B cell (primary cell): Measurements from ENCODE around the gene EVL. TPM values are rescaled to one million over a fixed set of nuclear protein-coding genes. Genes with fewer than 3 reads are reported as not detected.
A peak's percentile ranks its signal among the peaks of the same experiment; 100 is the strongest.

Experiments
- ATAC-seq: fragments of 200-7000 bp; cut with Tn5 transposase; one replicate; pipeline ENCODE4 v1.10.0; 2021; ENCODE audit warnings: low read depth, mild to moderate bottlenecking, moderate number of reproducible peaks, moderate library complexity
- CTCF ChIA-PET: fragments of 350-600 bp; sonication (Branson Sonifier 250); formaldehyde crosslinking; loops from one replicate; lab custom pipeline; 2021; ENCODE audit warnings: antibody characterized with exemption, inconsistent platforms; lab: Charles Lee
- POLR2A ChIA-PET: fragments of 350-600 bp; sonication (Branson Sonifier 250); formaldehyde crosslinking; loops from one replicate; lab custom pipeline; 2021; ENCODE audit warnings: antibody characterized with exemption; lab: Charles Lee
- DNase-seq: peaks from one replicate; pipeline ENCODE4 v3.0.0; 2013
- H2AFZ ChIP-seq: 2 replicates; pipeline ENCODE4 v1.6.1; 2012; ENCODE audit warnings: mild to moderate bottlenecking, low read depth, low read length; ENCODE audit not compliant: insufficient read depth, poor library complexity, severe bottlenecking
- H3K27ac ChIP-seq, 2 donors: 1 replicate in 1 of 2; 2 replicates in 1 of 2; pipeline ENCODE4 v1.5.1; 2012 to 2013; ENCODE audit warnings: low read length in 2 of 2, mild to moderate bottlenecking in 2 of 2, moderate library complexity in 1 of 2
- H3K27me3 ChIP-seq, 4 experiments: fragments of 200-600 bp in 1 of 4; sonication (generic) in 1 of 4; replicated peaks in 1 of 4; 1 replicate in 2 of 4; 2 replicates in 2 of 4; pipeline versions ENCODE4 v1.6.1 to v1.7.0; 2013 to 2016; ENCODE audit warnings: low read length in 3 of 4, mild to moderate bottlenecking in 2 of 4, mixed read lengths in 1 of 4, moderate library complexity in 1 of 4; ENCODE audit not compliant: insufficient read depth in 4 of 4, control insufficient read depth in 3 of 4; ENCODE audit errors: control extremely low read depth in 1 of 4
- H3K36me3 ChIP-seq, 2 experiments: replicated peaks in 1 of 2; 1 replicate in 1 of 2; 2 replicates in 1 of 2; pipeline versions ENCODE4 v1.6.1 to v1.7.1; 2013; ENCODE audit warnings: low read length in 1 of 2; ENCODE audit not compliant: insufficient read depth in 2 of 2, control insufficient read depth in 1 of 2; ENCODE audit errors: control extremely low read depth in 1 of 2, extremely low read depth in 1 of 2
- H3K4me1 ChIP-seq, 2 donors: fragments of 200-600 bp in 1 of 2; sonication (generic) in 1 of 2; 1 replicate in 1 of 2; 2 replicates in 1 of 2; pipeline versions ENCODE4 v1.5.1 to v1.6.1; 2013 to 2017; ENCODE audit warnings: low read length in 2 of 2; ENCODE audit not compliant: control insufficient read depth in 2 of 2, insufficient read depth in 2 of 2
- H3K4me2 ChIP-seq: replicated peaks from 2 replicates; pipeline ENCODE3; 2012; ENCODE audit warnings: mild to moderate bottlenecking, low read depth, low read length; ENCODE audit not compliant: poor library complexity, severe bottlenecking
- H3K4me3 ChIP-seq, 5 experiments: fragments of 200-600 bp in 1 of 5; sonication (generic) in 1 of 5; 1 replicate in 3 of 5; 2 replicates in 2 of 5; pipeline versions ENCODE4 v1.5.1 to v1.7.0; 2011 to 2016; ENCODE audit warnings: low read length in 4 of 5, mild to moderate bottlenecking in 4 of 5, low read depth in 2 of 5, control low read depth in 1 of 5, moderate library complexity in 1 of 5; ENCODE audit not compliant: insufficient read depth in 1 of 5; ENCODE audit errors: control extremely low read depth in 1 of 5, extremely low read depth in 1 of 5
- H3K79me2 ChIP-seq: fragments of 200-600 bp; sonication (generic); one replicate; pipeline ENCODE4 v1.6.0; 2016; ENCODE audit warnings: low read length; ENCODE audit not compliant: control insufficient read depth, insufficient read depth
- H3K9ac ChIP-seq: fragments of 200-600 bp; sonication (generic); 2 replicates; pipeline ENCODE4 v1.6.1; 2017; ENCODE audit warnings: mild to moderate bottlenecking, low read length, moderate library complexity
- H3K9me3 ChIP-seq, 3 donors: one replicate each; pipeline versions ENCODE4 v1.6.1 to v1.7.1; 2013; ENCODE audit warnings: low read length in 2 of 3; ENCODE audit not compliant: control insufficient read depth in 2 of 3, insufficient read depth in 1 of 3; ENCODE audit errors: control extremely low read depth in 1 of 3
- H4K20me1 ChIP-seq: 2 replicates; pipeline ENCODE4 v1.6.0; 2012; ENCODE audit warnings: mild to moderate bottlenecking, low read length; ENCODE audit not compliant: insufficient read depth, control insufficient read depth, poor library complexity, severe bottlenecking
- H3K27ac Mint-ChIP-seq: one replicate; pipeline ENCODE4 v1.8.0; 2021; ENCODE audit warnings: mixed read lengths
- H3K27me3 Mint-ChIP-seq: one replicate; pipeline ENCODE4 v1.8.0; 2021; ENCODE audit warnings: mixed read lengths
- H3K4me1 Mint-ChIP-seq: one replicate; pipeline ENCODE4 v1.8.0; 2021; ENCODE audit warnings: mixed read lengths
- H3K4me3 Mint-ChIP-seq: one replicate; pipeline ENCODE4 v1.8.0; 2021; ENCODE audit warnings: mixed read lengths
- H3K9me3 Mint-ChIP-seq: one replicate; pipeline ENCODE4 v1.8.0; 2022; ENCODE audit warnings: mixed read lengths; ENCODE audit not compliant: insufficient read depth
- EZH2 ChIP-seq: IDR thresholded peaks from 2 replicates; pipeline ENCODE4 v1.6.1; 2012; ENCODE audit warnings: borderline replicate concordance, low read depth, mild to moderate bottlenecking, moderate library complexity, low read length; ENCODE audit not compliant: insufficient read depth, poor library complexity, severe bottlenecking
- WGBS: methylation state at CpG from one replicate; pipeline ENCODE4 v1.1.5; 2013; ENCODE audit warnings: missing lambda C conversion rate; ENCODE audit not compliant: insufficient coverage; 5-methylcytosine and 5-hydroxymethylcytosine counted together
- intact Hi-C: fragments of 100-400 bp; cut with micrococcal nuclease; formaldehyde crosslinking; loops from one replicate; pipeline ENCODE4 v1.10.0; 2022
- polyA plus RNA-seq: library from polyadenylated mRNA; depleted of rRNA; stranded (reverse); fragments of >200 nt; gene quantifications from 2 replicates; pipeline ENCODE4 v1.2.3, GENCODE V29; 2012
- total RNA-seq, 2 donors: library from RNA; stranded (reverse); fragments of 120-200 nt in 1 of 2; gene quantifications; 1 replicate in 1 of 2; 2 replicates in 1 of 2; pipeline versions ENCODE4 v1.2.3 to v1.2.4, GENCODE V29; 2013 to 2022
- TF ChIP-seq, protein P1 (sequence below): fragments of 200-600 bp; IDR thresholded peaks from one replicate; pipeline ENCODE4 v1.8.0; 2022; ENCODE audit warnings: antibody characterized with exemption, mild to moderate bottlenecking

Gene EVL
- total and polyA plus RNA-seq, 2 donors (not counting 1 experiment from before 2014, with no cell fraction given): 486 to 892 TPM

DNA sequence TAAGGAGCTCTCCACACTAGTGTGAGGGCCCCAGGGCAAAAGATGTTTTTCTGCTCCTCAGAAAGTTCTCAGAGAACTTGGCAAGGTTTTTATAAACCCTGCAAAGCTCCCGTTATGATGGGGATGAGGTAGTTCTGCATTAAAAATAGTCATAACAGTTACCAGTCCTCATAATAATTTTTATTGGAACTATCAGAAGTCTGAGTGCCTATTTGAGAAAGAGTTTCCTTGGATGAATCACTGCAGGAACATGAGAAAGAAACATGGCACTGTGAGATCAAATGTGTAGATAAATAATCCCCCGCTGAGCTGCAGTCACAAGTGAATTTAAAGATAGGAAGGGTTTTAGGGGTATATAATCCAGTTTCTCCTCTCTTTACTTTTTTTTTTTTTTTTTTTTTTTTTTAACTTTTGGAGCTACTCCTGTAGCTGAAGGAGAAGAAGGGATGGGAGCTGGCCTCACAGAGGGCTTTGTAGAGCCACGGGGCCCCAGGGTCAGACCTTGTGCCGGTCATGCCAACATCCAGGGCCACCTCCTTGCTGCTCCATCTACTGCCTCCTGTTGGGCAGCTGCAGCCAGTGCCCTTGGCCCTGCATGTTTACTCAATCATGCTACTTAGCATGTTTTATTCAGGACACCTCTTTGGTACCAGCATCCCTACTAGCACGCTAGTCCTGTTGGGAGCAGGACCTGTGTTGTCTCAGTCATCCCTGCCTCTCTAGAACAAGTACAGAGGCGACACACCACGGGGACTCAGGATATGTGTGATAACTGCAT lies 39.5 kb downstream of the EVL start:
- no peak for DNase-seq
- POLR2A ChIA-PET: no interaction called here
- peaks cover 71% of the 10 kb centered on the region for H3K4me1 Mint-ChIP-seq
- Histone ChIP-seq H3K79me2 (peaks cover 98% of the 10 kb centered on the region), H3K36me3 (peaks cover 0 to 93% of the 10 kb centered on the region in 2 experiments), H3K27ac (peak overlapping the region in 1 of 2 donors; percentile 66), H3K27me3 (no peaks in the 10 kb centered on the region), H3K4me1 (peaks cover 24 to 42% of the 10 kb centered on the region in 2 donors), H3K9ac (peak overlapping the region; percentile 7), H3K4me2 (peak overlapping the region; percentile 5), H4K20me1 (peaks cover 97% of the 10 kb centered on the region), H3K4me3 (no peak overlapping the region), H3K9me3 (no peaks in the 10 kb centered on the region), H2AFZ (no peak overlapping the region)
- H3K27ac Mint-ChIP-seq: peak overlapping the region; percentile 90
- ATAC-seq: no peak
- intact Hi-C loops: loop anchor here (1.0 to 5.0 kb wide), 4 partner anchors 25 to 107 kb away; partner anchors contain the start of gene DEGS2
- H3K4me3 Mint-ChIP-seq: no peak overlapping the region
- CTCF ChIA-PET: interaction anchor here (0.6 to 24.4 kb wide), 13 partner anchors 11 to 138 kb away, joined by 3 to 495 read pairs (median 4); partner anchors contain the start of gene EVL
- TF ChIP-seq EZH2: no peak
- 100% methylated on average over 5 of the region's 7 CpGs for WGBS
- no peaks in the 10 kb centered on the region for H3K27me3 Mint-ChIP-seq
- no peaks in the 10 kb centered on the region for H3K9me3 Mint-ChIP-seq

DNA sequence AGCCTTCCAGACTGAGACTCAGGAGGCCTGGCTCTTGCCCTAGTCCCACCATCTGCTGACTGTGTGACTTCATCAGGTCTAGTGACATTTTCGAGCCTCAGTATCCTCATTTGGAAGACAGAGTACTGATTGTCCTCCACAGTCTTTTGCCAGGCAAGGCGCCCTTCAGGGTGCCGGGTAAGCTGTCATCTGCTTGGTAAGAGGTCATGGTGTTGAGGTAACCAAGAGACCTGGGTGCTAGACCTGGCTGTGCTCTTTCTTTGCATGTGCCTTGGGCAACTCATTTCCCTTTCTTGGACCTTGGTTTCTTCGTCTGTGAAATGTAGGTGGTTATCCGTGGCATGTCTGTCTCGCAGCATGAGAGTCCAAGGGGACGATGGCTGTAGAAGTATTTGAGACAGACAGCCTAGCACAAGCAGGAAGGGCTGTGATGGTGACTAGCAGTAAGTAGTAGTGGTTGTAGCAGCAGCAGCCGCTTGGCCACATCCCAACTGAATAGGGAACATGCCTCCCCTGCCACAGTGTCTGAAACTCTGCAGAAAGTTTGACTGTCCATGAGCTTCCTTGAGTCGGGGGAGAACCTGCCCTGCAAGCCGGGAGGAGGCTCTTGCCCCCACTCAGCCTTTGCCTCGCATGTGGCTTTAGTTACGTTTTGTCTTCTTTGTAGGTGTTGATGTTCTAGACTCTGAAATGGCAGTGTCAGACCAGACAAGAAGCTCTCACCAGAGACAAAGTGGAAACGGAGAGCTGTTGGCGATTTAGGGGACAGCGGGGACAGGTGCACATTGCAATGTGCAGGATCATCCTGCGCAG lies 40.3 kb downstream of the EVL start:
- ChIA-PET POLR2A (interaction anchor here (0.6 kb wide), 1 partner anchor 26 kb away, joined by 3 read pairs; no protein-coding TSS in a partner anchor), CTCF (interaction anchor here (0.7 to 24.4 kb wide), 8 partner anchors 9 to 88 kb away, joined by 3 to 495 read pairs (median 5); partner anchors contain the start of gene EVL)
- H3K79me2 ChIP-seq: peaks cover 98% of the 10 kb centered on the region
- Mint-ChIP-seq H3K27ac (peak overlapping the region; percentile 65), H3K4me3 (no peak overlapping the region), H3K9me3 (no peaks in the 10 kb centered on the region), H3K4me1 (peaks cover 65% of the 10 kb centered on the region), H3K27me3 (no peaks in the 10 kb centered on the region)
- DNase-seq (no peak), ATAC-seq (no peak)
- peaks cover 97% of the 10 kb centered on the region for H4K20me1 ChIP-seq
- no peak overlapping the region for H3K4me2 ChIP-seq
- H3K4me1 ChIP-seq: peaks cover 24 to 42% of the 10 kb centered on the region in 2 donors
- intact Hi-C loops: loop anchor here (2.0 to 5.0 kb wide), 3 partner anchors 33 to 108 kb away; partner anchors contain the start of gene DEGS2
- TF ChIP-seq EZH2: no peak
- TF ChIP-seq, protein P1, sequence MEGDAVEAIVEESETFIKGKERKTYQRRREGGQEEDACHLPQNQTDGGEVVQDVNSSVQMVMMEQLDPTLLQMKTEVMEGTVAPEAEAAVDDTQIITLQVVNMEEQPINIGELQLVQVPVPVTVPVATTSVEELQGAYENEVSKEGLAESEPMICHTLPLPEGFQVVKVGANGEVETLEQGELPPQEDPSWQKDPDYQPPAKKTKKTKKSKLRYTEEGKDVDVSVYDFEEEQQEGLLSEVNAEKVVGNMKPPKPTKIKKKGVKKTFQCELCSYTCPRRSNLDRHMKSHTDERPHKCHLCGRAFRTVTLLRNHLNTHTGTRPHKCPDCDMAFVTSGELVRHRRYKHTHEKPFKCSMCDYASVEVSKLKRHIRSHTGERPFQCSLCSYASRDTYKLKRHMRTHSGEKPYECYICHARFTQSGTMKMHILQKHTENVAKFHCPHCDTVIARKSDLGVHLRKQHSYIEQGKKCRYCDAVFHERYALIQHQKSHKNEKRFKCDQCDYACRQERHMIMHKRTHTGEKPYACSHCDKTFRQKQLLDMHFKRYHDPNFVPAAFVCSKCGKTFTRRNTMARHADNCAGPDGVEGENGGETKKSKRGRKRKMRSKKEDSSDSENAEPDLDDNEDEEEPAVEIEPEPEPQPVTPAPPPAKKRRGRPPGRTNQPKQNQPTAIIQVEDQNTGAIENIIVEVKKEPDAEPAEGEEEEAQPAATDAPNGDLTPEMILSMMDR: no peak
- H3K36me3 ChIP-seq: peaks cover 0 to 95% of the 10 kb centered on the region in 2 experiments
- WGBS: 82% methylated on average over 16 of the region's 16 CpGs
- H2AFZ ChIP-seq: no peak overlapping the region
- H3K9me3 ChIP-seq: no peaks in the 10 kb centered on the region
- H3K9ac ChIP-seq: no peak overlapping the region
- peak overlapping the region in 1 of 2 donors; percentile 66 for H3K27ac ChIP-seq
- H3K27me3 ChIP-seq: no peaks in the 10 kb centered on the region
- H3K4me3 ChIP-seq: no peak overlapping the region
